MM.1S (cell line): Measurements from ENCODE around the gene TOGARAM1.

Experiments used
- DNase-seq: peaks from one replicate; pipeline ENCODE4 v3.0.0-alpha.2; 2015
- H2AFZ ChIP-seq: fragments of 300-600 bp; sonication (generic); 2 replicates; pipeline ENCODE4 v1.6.0; 2016; ENCODE audit warnings: antibody characterized with exemption, low read length
- H3F3A ChIP-seq: fragments of 300-600 bp; sonication (generic); 2 replicates; pipeline ENCODE4 v1.6.1; 2016; ENCODE audit warnings: mild to moderate bottlenecking, antibody characterized with exemption, low read length, moderate library complexity, mixed read lengths; ENCODE audit not compliant: insufficient read depth
- H3K27ac ChIP-seq: fragments of 300-600 bp; sonication (generic); 2 replicates; pipeline ENCODE4 v1.5.1; 2016; ENCODE audit warnings: mild to moderate bottlenecking, low read length
- H3K27me3 ChIP-seq: fragments of 300-600 bp; sonication (generic); replicated peaks from 2 replicates; pipeline ENCODE4 v1.6.0; 2016; ENCODE audit warnings: low read length; ENCODE audit not compliant: insufficient read depth
- H3K36me3 ChIP-seq: fragments of 300-600 bp; sonication (generic); replicated peaks from 2 replicates; pipeline ENCODE4 v1.6.1; 2016; ENCODE audit warnings: mild to moderate bottlenecking, low read length, mixed read lengths; ENCODE audit not compliant: insufficient read depth
- H3K4me1 ChIP-seq: fragments of 300-600 bp; sonication (generic); 2 replicates; pipeline ENCODE4 v1.6.1; 2016; ENCODE audit warnings: low read length, mixed read lengths
- H3K4me2 ChIP-seq: fragments of 300-600 bp; sonication (generic); 2 replicates; pipeline ENCODE4 v1.6.0; 2016; ENCODE audit warnings: low read depth, low read length
- H3K4me3 ChIP-seq: fragments of 300-600 bp; sonication (generic); 2 replicates; pipeline ENCODE4 v1.5.1; 2016; ENCODE audit warnings: low read length, mixed read lengths
- H3K79me2 ChIP-seq: fragments of 300-600 bp; sonication (generic); 2 replicates; pipeline ENCODE4 v1.6.1; 2016; ENCODE audit warnings: mixed run types, low read length, mixed read lengths
- H3K9ac ChIP-seq: fragments of 300-600 bp; sonication (generic); 2 replicates; pipeline ENCODE4 v1.6.1; 2016; ENCODE audit warnings: low read length, mixed read lengths
- H3K9me2 ChIP-seq: fragments of 300-600 bp; sonication (generic); replicated peaks from 2 replicates; pipeline ENCODE4 v1.6.1; 2016; ENCODE audit warnings: mild to moderate bottlenecking, low read length, mixed read lengths; ENCODE audit not compliant: insufficient read depth
- H3K9me3 ChIP-seq: fragments of 300-600 bp; sonication (generic); replicated peaks from 2 replicates; pipeline ENCODE4 v1.6.1; 2016; ENCODE audit warnings: mild to moderate bottlenecking, low read length, mixed read lengths; ENCODE audit not compliant: insufficient read depth
- H4K20me1 ChIP-seq: fragments of 300-600 bp; sonication (generic); 2 replicates; pipeline ENCODE4 v1.6.1; 2016; ENCODE audit warnings: mild to moderate bottlenecking, low read length, moderate library complexity, mixed read lengths; ENCODE audit not compliant: insufficient read depth
- CTCF ChIP-seq: fragments of 300-600 bp; sonication (generic); IDR thresholded peaks from 2 replicates; pipeline ENCODE4 v1.5.1; 2016; ENCODE audit warnings: antibody characterized with exemption, low read length, mixed read lengths
- EZH2 ChIP-seq: fragments of 300-600 bp; sonication (generic); optimal IDR thresholded peaks from 2 replicates; pipeline ENCODE3; 2017; ENCODE audit warnings: low read depth, mild to moderate bottlenecking, antibody characterized with exemption, low read length, mixed read lengths
- EZH2phosphoT487 ChIP-seq: fragments of 300-600 bp; sonication (generic); IDR thresholded peaks from 2 replicates; pipeline ENCODE4 v1.6.1; 2018; ENCODE audit warnings: antibody characterized with exemption, low read length

The TOGARAM1 gene

GRCh38 chr14:45118594-45118993 is 156.6 kb downstream of the TOGARAM1 start:
- Histone ChIP-seq H3K4me3 (no peak overlapping the region), H2AFZ (no peak overlapping the region), H3K9me3 (no peaks in the 10 kb centered on the region), H3K27me3 (no peaks in the 10 kb centered on the region), H3K27ac (no peak overlapping the region), H3K4me1 (no peaks in the 10 kb centered on the region), H4K20me1 (no peaks in the 10 kb centered on the region), H3F3A (no peaks in the 10 kb centered on the region), H3K79me2 (no peaks in the 10 kb centered on the region), H3K4me2 (no peak overlapping the region), H3K9me2 (no peaks in the 10 kb centered on the region), H3K9ac (no peak overlapping the region), H3K36me3 (no peaks in the 10 kb centered on the region)
- DNase-seq, result no peak
- no peak for TF ChIP-seq EZH2phosphoT487
- no peak for TF ChIP-seq CTCF
- no peak for TF ChIP-seq EZH2

- Histone ChIP-seq H4K20me1 (no peaks in the 10 kb centered on the region), H3K4me1 (no peaks in the 10 kb centered on the region), H3K4me3 (no peak overlapping the region), H3K9me2 (no peaks in the 10 kb centered on the region), H3F3A (no peaks in the 10 kb centered on the region), H2AFZ (no peak overlapping the region), H3K27me3 (no peaks in the 10 kb centered on the region), H3K9me3 (no peaks in the 10 kb centered on the region), H3K79me2 (no peaks in the 10 kb centered on the region), H3K4me2 (no peak overlapping the region), H3K9ac (no peak overlapping the region), H3K27ac (no peak overlapping the region), H3K36me3 (no peaks in the 10 kb centered on the region)
- no peak for DNase-seq
- TF ChIP-seq CTCF (no peak), EZH2phosphoT487 (no peak), EZH2 (no peak)
Measured at GRCh38 chr14:45120096-45120495, 158.1 kb downstream of the TOGARAM1 start.

- H3K9me3 ChIP-seq, result no peaks in the 10 kb centered on the region
- TF ChIP-seq EZH2 (no peak), CTCF (no peak), EZH2phosphoT487 (no peak)
- H3K36me3 ChIP-seq, result no peaks in the 10 kb centered on the region
- no peak overlapping the region for H2AFZ ChIP-seq
- H3K9me2 ChIP-seq, result no peaks in the 10 kb centered on the region
- no peak overlapping the region for H3K27ac ChIP-seq
- no peaks in the 10 kb centered on the region for H3K27me3 ChIP-seq
- H3K4me1 ChIP-seq, result no peaks in the 10 kb centered on the region
- no peak overlapping the region for H3K9ac ChIP-seq
- no peaks in the 10 kb centered on the region for H4K20me1 ChIP-seq
- DNase-seq, result no peak
- H3K79me2 ChIP-seq, result no peaks in the 10 kb centered on the region
- no peak overlapping the region for H3K4me2 ChIP-seq
- H3K4me3 ChIP-seq, result no peak overlapping the region
- no peaks in the 10 kb centered on the region for H3F3A ChIP-seq
Measured at GRCh38 chr14:45123271-45123670, 161.3 kb downstream of the TOGARAM1 start.
